Measurements from ENCODE around the gene GNB4.

DNA sequence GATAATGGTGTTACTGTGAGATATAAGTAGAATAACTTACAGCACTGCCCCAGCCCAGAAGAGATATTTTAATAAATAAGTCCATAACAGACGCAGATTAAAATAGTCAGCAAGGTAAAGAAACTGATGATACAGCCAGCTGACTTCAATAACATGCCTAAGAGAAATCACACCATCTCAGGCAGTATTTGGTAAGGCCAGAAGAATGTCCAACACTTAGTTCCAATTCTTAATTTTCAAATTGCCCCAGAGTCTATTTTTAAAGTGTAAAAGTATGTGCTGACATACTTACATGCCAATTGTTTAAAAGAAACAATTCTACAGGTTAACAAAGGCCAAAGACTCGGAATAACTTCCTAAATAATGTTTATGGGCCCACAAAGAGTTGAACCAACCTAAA, 1.6 kb downstream of the GNB4 start:
- TF ChIP-seq, protein P1, sequence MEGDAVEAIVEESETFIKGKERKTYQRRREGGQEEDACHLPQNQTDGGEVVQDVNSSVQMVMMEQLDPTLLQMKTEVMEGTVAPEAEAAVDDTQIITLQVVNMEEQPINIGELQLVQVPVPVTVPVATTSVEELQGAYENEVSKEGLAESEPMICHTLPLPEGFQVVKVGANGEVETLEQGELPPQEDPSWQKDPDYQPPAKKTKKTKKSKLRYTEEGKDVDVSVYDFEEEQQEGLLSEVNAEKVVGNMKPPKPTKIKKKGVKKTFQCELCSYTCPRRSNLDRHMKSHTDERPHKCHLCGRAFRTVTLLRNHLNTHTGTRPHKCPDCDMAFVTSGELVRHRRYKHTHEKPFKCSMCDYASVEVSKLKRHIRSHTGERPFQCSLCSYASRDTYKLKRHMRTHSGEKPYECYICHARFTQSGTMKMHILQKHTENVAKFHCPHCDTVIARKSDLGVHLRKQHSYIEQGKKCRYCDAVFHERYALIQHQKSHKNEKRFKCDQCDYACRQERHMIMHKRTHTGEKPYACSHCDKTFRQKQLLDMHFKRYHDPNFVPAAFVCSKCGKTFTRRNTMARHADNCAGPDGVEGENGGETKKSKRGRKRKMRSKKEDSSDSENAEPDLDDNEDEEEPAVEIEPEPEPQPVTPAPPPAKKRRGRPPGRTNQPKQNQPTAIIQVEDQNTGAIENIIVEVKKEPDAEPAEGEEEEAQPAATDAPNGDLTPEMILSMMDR (IDR thresholded peaks at IDR 0.05 in 2 of 3, conservative IDR thresholded peaks at IDR 0.05 in 1 of 3; ENCODE audit: control insufficient read depth in 2 of 3, extremely low read depth in 1 of 3, insufficient read depth in 1 of 3, low read depth in 3 of 3, low read length in 3 of 3), result no peak
- TF ChIP-seq, protein P2, sequence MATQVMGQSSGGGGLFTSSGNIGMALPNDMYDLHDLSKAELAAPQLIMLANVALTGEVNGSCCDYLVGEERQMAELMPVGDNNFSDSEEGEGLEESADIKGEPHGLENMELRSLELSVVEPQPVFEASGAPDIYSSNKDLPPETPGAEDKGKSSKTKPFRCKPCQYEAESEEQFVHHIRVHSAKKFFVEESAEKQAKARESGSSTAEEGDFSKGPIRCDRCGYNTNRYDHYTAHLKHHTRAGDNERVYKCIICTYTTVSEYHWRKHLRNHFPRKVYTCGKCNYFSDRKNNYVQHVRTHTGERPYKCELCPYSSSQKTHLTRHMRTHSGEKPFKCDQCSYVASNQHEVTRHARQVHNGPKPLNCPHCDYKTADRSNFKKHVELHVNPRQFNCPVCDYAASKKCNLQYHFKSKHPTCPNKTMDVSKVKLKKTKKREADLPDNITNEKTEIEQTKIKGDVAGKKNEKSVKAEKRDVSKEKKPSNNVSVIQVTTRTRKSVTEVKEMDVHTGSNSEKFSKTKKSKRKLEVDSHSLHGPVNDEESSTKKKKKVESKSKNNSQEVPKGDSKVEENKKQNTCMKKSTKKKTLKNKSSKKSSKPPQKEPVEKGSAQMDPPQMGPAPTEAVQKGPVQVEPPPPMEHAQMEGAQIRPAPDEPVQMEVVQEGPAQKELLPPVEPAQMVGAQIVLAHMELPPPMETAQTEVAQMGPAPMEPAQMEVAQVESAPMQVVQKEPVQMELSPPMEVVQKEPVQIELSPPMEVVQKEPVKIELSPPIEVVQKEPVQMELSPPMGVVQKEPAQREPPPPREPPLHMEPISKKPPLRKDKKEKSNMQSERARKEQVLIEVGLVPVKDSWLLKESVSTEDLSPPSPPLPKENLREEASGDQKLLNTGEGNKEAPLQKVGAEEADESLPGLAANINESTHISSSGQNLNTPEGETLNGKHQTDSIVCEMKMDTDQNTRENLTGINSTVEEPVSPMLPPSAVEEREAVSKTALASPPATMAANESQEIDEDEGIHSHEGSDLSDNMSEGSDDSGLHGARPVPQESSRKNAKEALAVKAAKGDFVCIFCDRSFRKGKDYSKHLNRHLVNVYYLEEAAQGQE (IDR thresholded peaks at IDR 0.05; ENCODE audit: low read depth, low read length), result no peak
- no peak for TF ChIP-seq EP300 (IDR thresholded peaks at IDR 0.05; ENCODE audit: borderline replicate concordance in 1 of 2, control insufficient read depth in 1 of 2, low read depth in 2 of 2, low read length in 2 of 2)
- TF ChIP-seq POLR2A (IDR thresholded peaks at IDR 0.05; ENCODE audit: low read depth, low read length), result no peak
- TF ChIP-seq, protein P3, sequence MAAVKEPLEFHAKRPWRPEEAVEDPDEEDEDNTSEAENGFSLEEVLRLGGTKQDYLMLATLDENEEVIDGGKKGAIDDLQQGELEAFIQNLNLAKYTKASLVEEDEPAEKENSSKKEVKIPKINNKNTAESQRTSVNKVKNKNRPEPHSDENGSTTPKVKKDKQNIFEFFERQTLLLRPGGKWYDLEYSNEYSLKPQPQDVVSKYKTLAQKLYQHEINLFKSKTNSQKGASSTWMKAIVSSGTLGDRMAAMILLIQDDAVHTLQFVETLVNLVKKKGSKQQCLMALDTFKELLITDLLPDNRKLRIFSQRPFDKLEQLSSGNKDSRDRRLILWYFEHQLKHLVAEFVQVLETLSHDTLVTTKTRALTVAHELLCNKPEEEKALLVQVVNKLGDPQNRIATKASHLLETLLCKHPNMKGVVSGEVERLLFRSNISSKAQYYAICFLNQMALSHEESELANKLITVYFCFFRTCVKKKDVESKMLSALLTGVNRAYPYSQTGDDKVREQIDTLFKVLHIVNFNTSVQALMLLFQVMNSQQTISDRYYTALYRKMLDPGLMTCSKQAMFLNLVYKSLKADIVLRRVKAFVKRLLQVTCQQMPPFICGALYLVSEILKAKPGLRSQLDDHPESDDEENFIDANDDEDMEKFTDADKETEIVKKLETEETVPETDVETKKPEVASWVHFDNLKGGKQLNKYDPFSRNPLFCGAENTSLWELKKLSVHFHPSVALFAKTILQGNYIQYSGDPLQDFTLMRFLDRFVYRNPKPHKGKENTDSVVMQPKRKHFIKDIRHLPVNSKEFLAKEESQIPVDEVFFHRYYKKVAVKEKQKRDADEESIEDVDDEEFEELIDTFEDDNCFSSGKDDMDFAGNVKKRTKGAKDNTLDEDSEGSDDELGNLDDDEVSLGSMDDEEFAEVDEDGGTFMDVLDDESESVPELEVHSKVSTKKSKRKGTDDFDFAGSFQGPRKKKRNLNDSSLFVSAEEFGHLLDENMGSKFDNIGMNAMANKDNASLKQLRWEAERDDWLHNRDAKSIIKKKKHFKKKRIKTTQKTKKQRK (IDR thresholded peaks at IDR 0.05; ENCODE audit: low read depth, low read length), result no peak
- TF ChIP-seq ZNF207 (IDR thresholded peaks at IDR 0.05; ENCODE audit: borderline replicate concordance), result no peak
- TF ChIP-seq USF2 (IDR thresholded peaks at IDR 0.05; ENCODE audit: borderline replicate concordance, low read depth, low read length), result no peak
- TF ChIP-seq CEBPB (IDR thresholded peaks at IDR 0.05; ENCODE audit: borderline replicate concordance in 1 of 2, low read depth in 2 of 2, low read length in 2 of 2), result no peak

Measured in GM12878 (cell line).